BLaER1 (cell line): ENCODE data around the gene PTPN14.

Experiments used
- H3K27ac ChIP-seq: shearing (Covaris generic); formaldehyde crosslinking; 2 replicates; pipeline ENCODE4 v1.8.1; 2022
- H3K27me3 ChIP-seq: shearing (Covaris generic); formaldehyde crosslinking; 2 replicates; pipeline ENCODE4 v1.8.1; 2022
- H3K36me3 ChIP-seq: shearing (Covaris generic); formaldehyde crosslinking; 2 replicates; pipeline ENCODE4 v1.8.1; 2022
- H3K4me1 ChIP-seq: shearing (Covaris generic); formaldehyde crosslinking; 2 replicates; pipeline ENCODE4 v1.8.1; 2022
- H3K4me2 ChIP-seq: shearing (Covaris generic); formaldehyde crosslinking; 2 replicates; pipeline ENCODE4 v1.8.1; 2022
- H3K4me3 ChIP-seq: shearing (Covaris generic); formaldehyde crosslinking; 2 replicates; pipeline ENCODE4 v1.8.1; 2022
- H3K9ac ChIP-seq: shearing (Covaris generic); formaldehyde crosslinking; 2 replicates; pipeline ENCODE4 v1.8.1; 2022
- H3K9me3 ChIP-seq: shearing (Covaris generic); formaldehyde crosslinking; 2 replicates; pipeline ENCODE4 v1.8.1; 2022
- H4K20me1 ChIP-seq: shearing (Covaris generic); formaldehyde crosslinking; 2 replicates; pipeline ENCODE4 v1.8.1; 2022
- Cebpa-rat ChIP-seq: shearing (Covaris generic); IDR thresholded peaks from 2 replicates; pipeline ENCODE4 v1.8.1; 2022

The PTPN14 gene

GRCh38 chr1:214370615-214371014 is 180.8 kb downstream of the PTPN14 start:
- H3K9me3 ChIP-seq: no peaks in the 10 kb centered on the region
- H3K36me3 ChIP-seq: no peaks in the 10 kb centered on the region
- no peaks in the 10 kb centered on the region for H3K4me1 ChIP-seq
- H3K9ac ChIP-seq: no peak overlapping the region
- H4K20me1 ChIP-seq: no peaks in the 10 kb centered on the region
- H3K27ac ChIP-seq: no peak overlapping the region
- no peak overlapping the region for H3K4me2 ChIP-seq
- TF ChIP-seq Cebpa-rat: no peak
- no peaks in the 10 kb centered on the region for H3K27me3 ChIP-seq
- no peak overlapping the region for H3K4me3 ChIP-seq

GRCh38 chr1:214369364-214369763 is 182.0 kb downstream of the PTPN14 start:
- no peak for TF ChIP-seq Cebpa-rat
- H3K27ac ChIP-seq: no peak overlapping the region
- no peak overlapping the region for H3K9ac ChIP-seq
- H3K36me3 ChIP-seq: no peaks in the 10 kb centered on the region
- H3K4me3 ChIP-seq: no peak overlapping the region
- H3K4me2 ChIP-seq: no peak overlapping the region
- no peaks in the 10 kb centered on the region for H3K4me1 ChIP-seq
- H4K20me1 ChIP-seq: no peaks in the 10 kb centered on the region
- no peaks in the 10 kb centered on the region for H3K27me3 ChIP-seq
- no peaks in the 10 kb centered on the region for H3K9me3 ChIP-seq

GRCh38 chr1:214367841-214368240 is 183.6 kb downstream of the PTPN14 start:
- Histone ChIP-seq H3K4me2 (no peak overlapping the region), H3K36me3 (no peaks in the 10 kb centered on the region), H3K9me3 (no peaks in the 10 kb centered on the region), H4K20me1 (no peaks in the 10 kb centered on the region), H3K9ac (no peak overlapping the region), H3K27ac (no peak overlapping the region), H3K4me1 (0 out of 2 replicates have a peak, but pooled peaks cover 1% of the 10 kb centered on the region), H3K27me3 (no peaks in the 10 kb centered on the region), H3K4me3 (no peak overlapping the region)
- no peak for TF ChIP-seq Cebpa-rat

GRCh38 chr1:214364786-214365295 is 186.6 kb downstream of the PTPN14 start:
- H3K36me3 ChIP-seq: no peaks in the 10 kb centered on the region
- no peak for TF ChIP-seq Cebpa-rat
- H3K9ac ChIP-seq: no peak overlapping the region
- no peaks in the 10 kb centered on the region for H3K27me3 ChIP-seq
- H3K4me1 ChIP-seq: 0 out of 2 replicates have a peak, but pooled peaks cover 10% of the 10 kb centered on the region
- H3K4me2 ChIP-seq: no peak overlapping the region
- H3K27ac ChIP-seq: no peak overlapping the region
- no peaks in the 10 kb centered on the region for H3K9me3 ChIP-seq
- H3K4me3 ChIP-seq: no peak overlapping the region
- no peaks in the 10 kb centered on the region for H4K20me1 ChIP-seq

DNA sequence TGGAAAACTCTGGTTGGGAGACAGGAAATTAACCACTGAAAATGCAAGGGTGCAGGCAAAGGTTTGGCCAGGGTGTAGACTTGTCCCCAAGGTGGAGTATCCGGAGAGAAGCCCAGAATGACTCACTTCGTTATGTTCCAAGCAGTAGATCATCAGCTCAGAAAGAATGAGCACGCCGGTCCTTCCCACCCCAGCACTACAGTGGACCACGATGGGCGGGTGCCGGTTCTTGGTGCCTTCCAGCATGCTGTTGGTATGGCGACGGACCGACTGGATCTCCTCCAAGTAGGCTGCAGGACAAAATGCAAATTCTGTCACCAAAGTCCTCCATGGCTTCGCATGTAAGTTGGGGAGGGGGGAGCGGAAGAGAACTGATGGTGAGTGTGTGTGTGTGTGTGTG is 187.0 kb downstream of the PTPN14 start:
- TF ChIP-seq Cebpa-rat: no peak
- no peaks in the 10 kb centered on the region for H3K9me3 ChIP-seq
- H3K27ac ChIP-seq: no peak overlapping the region
- no peaks in the 10 kb centered on the region for H3K27me3 ChIP-seq
- H3K4me1 ChIP-seq: 0 out of 2 replicates have a peak, but pooled peaks cover 10% of the 10 kb centered on the region
- no peak overlapping the region for H3K4me3 ChIP-seq
- no peaks in the 10 kb centered on the region for H4K20me1 ChIP-seq
- no peaks in the 10 kb centered on the region for H3K36me3 ChIP-seq
- no peak overlapping the region for H3K9ac ChIP-seq
- no peak overlapping the region for H3K4me2 ChIP-seq

DNA sequence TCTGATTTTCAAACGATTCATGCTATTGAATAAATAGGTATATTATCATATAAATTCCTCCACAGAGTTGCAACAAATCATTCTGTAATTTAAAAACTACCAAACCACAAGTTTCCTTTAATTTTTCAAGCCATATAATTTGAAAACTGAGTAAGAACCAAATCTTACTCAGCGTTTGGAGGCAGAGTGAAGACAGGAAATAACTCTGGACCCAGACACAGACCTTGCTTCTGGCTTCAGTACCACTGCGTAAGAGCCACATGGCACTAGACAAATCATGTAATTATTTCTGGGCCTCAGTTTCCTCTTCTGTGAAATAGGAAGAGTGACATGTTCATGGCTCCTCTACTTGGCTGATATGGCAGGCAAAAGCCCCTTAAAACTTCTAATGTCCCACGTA is 188.0 kb downstream of the PTPN14 start:
- no peaks in the 10 kb centered on the region for H3K27me3 ChIP-seq
- H4K20me1 ChIP-seq: no peaks in the 10 kb centered on the region
- no peaks in the 10 kb centered on the region for H3K9me3 ChIP-seq
- TF ChIP-seq Cebpa-rat: no peak
- 0 out of 2 replicates have a peak, but pooled peaks cover 10% of the 10 kb centered on the region for H3K4me1 ChIP-seq
- no peak overlapping the region for H3K4me3 ChIP-seq
- no peak overlapping the region for H3K9ac ChIP-seq
- H3K36me3 ChIP-seq: no peaks in the 10 kb centered on the region
- no peak overlapping the region for H3K27ac ChIP-seq
- no peak overlapping the region for H3K4me2 ChIP-seq

GRCh38 chr1:214362188-214362882 is 189.1 kb downstream of the PTPN14 start:
- Histone ChIP-seq H3K9ac (no peak overlapping the region), H3K4me1 (0 out of 2 replicates have a peak, but pooled peaks cover 10% of the 10 kb centered on the region), H3K27ac (no peak overlapping the region), H3K4me2 (no peak overlapping the region), H3K9me3 (no peaks in the 10 kb centered on the region), H3K4me3 (no peak overlapping the region), H3K27me3 (no peaks in the 10 kb centered on the region), H3K36me3 (no peaks in the 10 kb centered on the region), H4K20me1 (no peaks in the 10 kb centered on the region)
- no peak for TF ChIP-seq Cebpa-rat

DNA sequence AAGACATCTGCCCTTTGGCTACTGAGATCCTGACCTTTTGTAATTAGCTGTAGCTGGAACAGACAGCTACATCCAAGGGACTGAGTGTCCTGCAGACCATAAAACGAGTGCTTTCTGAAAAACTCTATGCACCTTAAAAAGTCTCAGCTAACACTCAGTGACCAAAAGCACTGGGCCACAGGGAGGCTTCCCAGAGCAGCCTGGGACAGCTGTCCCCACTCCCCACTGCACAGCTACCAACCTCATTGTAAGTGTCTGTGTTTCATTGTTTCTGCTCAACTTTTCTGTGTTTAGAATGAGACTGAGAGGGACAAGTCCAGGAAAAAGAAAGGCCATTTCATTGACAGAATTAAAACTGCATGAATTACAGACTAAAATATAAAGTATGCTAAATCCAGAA is 189.8 kb downstream of the PTPN14 start:
- Histone ChIP-seq H3K4me3 (no peak overlapping the region), H3K27me3 (no peaks in the 10 kb centered on the region), H3K36me3 (no peaks in the 10 kb centered on the region), H4K20me1 (no peaks in the 10 kb centered on the region), H3K9ac (no peak overlapping the region), H3K9me3 (no peaks in the 10 kb centered on the region), H3K4me1 (0 out of 2 replicates have a peak, but pooled peaks cover 10% of the 10 kb centered on the region), H3K27ac (no peak overlapping the region), H3K4me2 (no peak overlapping the region)
- TF ChIP-seq Cebpa-rat: no peak

DNA sequence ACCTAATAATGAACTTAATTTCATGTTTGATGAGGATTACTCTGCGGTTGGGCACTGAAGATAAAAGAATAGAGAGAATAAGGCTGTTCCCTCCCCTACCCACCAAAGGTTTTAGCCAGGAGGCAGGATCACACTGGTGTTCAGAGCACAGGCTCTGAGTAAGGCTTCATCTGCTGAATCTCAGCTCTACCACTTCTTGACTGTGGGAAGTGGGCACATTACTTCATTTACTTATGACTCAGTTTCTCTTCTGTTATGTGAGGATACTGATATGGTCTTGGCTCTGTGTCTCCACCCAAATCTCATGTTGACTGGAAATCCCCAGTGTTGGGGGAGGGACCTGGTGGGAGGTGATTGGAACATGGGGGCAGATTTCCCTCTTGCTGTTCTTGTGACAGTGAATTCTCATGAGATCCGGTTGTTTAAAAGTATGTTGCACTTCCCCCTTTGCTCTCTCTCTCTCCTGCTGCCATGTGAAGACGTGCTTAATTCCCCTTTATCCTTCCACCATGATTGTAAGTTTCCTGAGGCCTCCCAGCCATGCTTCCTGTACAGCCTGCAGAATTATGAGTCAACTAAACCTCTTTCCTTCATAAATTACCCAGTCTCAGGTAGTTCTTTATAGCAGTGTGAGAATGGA is 190.8 kb downstream of the PTPN14 start:
- Histone ChIP-seq H3K4me2 (no peak overlapping the region), H3K4me3 (no peak overlapping the region), H4K20me1 (no peaks in the 10 kb centered on the region), H3K36me3 (no peaks in the 10 kb centered on the region), H3K9ac (no peak overlapping the region), H3K27me3 (no peaks in the 10 kb centered on the region), H3K27ac (no peak overlapping the region), H3K4me1 (0 out of 2 replicates have a peak, but pooled peaks cover 10% of the 10 kb centered on the region), H3K9me3 (no peaks in the 10 kb centered on the region)
- TF ChIP-seq Cebpa-rat: no peak

DNA sequence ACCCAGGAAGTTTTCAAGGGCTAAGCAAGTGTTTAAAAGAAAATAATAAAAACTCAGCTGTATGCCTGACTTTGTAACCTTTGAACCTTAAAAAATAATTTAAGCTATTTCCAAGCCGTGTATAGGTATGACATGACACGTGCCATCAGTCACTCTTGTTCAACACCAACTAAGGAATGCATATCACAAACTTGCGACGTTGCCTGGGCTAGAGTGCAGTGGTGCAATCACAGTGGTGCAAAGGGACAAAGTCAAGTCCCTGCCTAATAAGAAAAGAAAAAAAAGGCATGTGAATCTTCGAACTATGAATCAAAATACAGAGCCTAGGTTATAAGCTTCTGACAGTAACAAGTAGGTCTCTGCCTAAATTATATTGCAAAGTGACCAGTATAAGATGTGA is 191.3 kb downstream of the PTPN14 start:
- Histone ChIP-seq H3K27ac (no peak overlapping the region), H3K4me1 (0 out of 2 replicates have a peak, but pooled peaks cover 10% of the 10 kb centered on the region), H4K20me1 (no peaks in the 10 kb centered on the region), H3K4me2 (no peak overlapping the region), H3K9ac (no peak overlapping the region), H3K36me3 (no peaks in the 10 kb centered on the region), H3K9me3 (no peaks in the 10 kb centered on the region), H3K27me3 (no peaks in the 10 kb centered on the region), H3K4me3 (no peak overlapping the region)
- no peak for TF ChIP-seq Cebpa-rat
